Mucosa of rectum (tissue), 2 donors: ENCODE results near the gene H6PD.

Experiments
- H3K27ac ChIP-seq, 2 donors: one replicate each; pipeline ENCODE4 v1.7.0; 2013; ENCODE audit warnings: inconsistent platforms in 2 of 2, low read depth in 2 of 2, low read length in 2 of 2
- H3K27me3 ChIP-seq, 2 donors: one replicate each; pipeline ENCODE4 v1.7.0; 2013; ENCODE audit warnings: low read length in 2 of 2; ENCODE audit not compliant: control insufficient read depth in 2 of 2, insufficient read depth in 2 of 2
- H3K36me3 ChIP-seq, 2 donors: one replicate each; pipeline ENCODE4 v1.7.0; 2013; ENCODE audit warnings: low read length in 2 of 2; ENCODE audit not compliant: control insufficient read depth in 2 of 2, insufficient read depth in 2 of 2
- H3K4me1 ChIP-seq, 2 donors: one replicate each; pipeline ENCODE4 v1.7.0; 2013; ENCODE audit warnings: low read length in 2 of 2, mild to moderate bottlenecking in 1 of 2; ENCODE audit not compliant: control insufficient read depth in 2 of 2, insufficient read depth in 2 of 2
- H3K4me3 ChIP-seq, 2 donors: one replicate each; pipeline ENCODE4 v1.7.0; 2013; ENCODE audit warnings: low read length in 2 of 2
- H3K9ac ChIP-seq, 2 donors: one replicate each; pipeline ENCODE4 v1.7.0; 2013; ENCODE audit warnings: low read length in 2 of 2, low read depth in 1 of 2, mild to moderate bottlenecking in 1 of 2
- H3K9me3 ChIP-seq, 2 donors: one replicate each; pipeline ENCODE4 v1.7.0; 2013; ENCODE audit warnings: low read length in 2 of 2; ENCODE audit not compliant: control insufficient read depth in 2 of 2
- donor health status: healthy.
- donor health status: Normal muscosa, but diverticular disease.

The H6PD gene

GRCh38 chr1:9305216-9305615 is 70.6 kb downstream of the H6PD start:
- no peaks in the 10 kb centered on the region for H3K27me3 ChIP-seq
- no peak overlapping the region for H3K27ac ChIP-seq
- H3K4me1 ChIP-seq = peaks cover 14 to 35% of the 10 kb centered on the region in 2 donors

DNA sequence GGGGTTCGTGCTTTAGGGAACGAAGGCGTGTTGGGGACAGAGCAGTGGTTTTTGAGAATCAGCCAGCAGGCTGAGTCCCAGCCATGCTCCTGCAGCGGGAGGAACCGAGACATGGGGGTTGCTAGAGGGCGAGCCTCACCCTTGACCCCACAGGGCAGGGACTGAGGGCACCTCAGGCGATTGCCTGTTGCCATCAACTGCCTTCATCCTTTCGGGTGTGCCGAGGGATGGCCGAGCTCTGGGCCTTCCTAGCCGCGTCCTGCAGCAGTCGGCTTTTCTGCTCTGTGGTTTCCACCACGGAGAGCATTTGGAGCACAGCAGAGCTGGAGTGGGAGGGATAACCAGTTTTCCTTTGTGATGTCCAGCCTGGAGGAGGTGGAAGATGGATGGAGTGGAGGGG is 71.4 kb downstream of the H6PD start:
- Histone ChIP-seq H3K36me3 (peaks cover 0 to 4% of the 10 kb centered on the region in 2 donors), H3K4me3 (no peak overlapping the region), H3K9ac (no peak overlapping the region), H3K27me3 (no peaks in the 10 kb centered on the region), H3K27ac (no peak overlapping the region), H3K9me3 (no peaks in the 10 kb centered on the region), H3K4me1 (peaks cover 6 to 27% of the 10 kb centered on the region in 2 donors)

More at GRCh38 chr1:9305216-9305615, 70.6 kb downstream of the H6PD start:
- Histone ChIP-seq H3K9ac (no peak overlapping the region), H3K9me3 (no peaks in the 10 kb centered on the region), H3K4me3 (no peak overlapping the region), H3K36me3 (peaks cover 0 to 4% of the 10 kb centered on the region in 2 donors)

- no peaks in the 10 kb centered on the region for H3K9me3 ChIP-seq
- H3K27me3 ChIP-seq = no peaks in the 10 kb centered on the region
- no peak overlapping the region for H3K27ac ChIP-seq
- no peaks in the 10 kb centered on the region for H3K36me3 ChIP-seq
- H3K4me1 ChIP-seq = peaks cover 5 to 15% of the 10 kb centered on the region in 2 donors
- no peak overlapping the region for H3K9ac ChIP-seq
- no peak overlapping the region for H3K4me3 ChIP-seq
These were observed 72.7 kb downstream of the H6PD start for GRCh38 chr1:9307303-9307702.

DNA sequence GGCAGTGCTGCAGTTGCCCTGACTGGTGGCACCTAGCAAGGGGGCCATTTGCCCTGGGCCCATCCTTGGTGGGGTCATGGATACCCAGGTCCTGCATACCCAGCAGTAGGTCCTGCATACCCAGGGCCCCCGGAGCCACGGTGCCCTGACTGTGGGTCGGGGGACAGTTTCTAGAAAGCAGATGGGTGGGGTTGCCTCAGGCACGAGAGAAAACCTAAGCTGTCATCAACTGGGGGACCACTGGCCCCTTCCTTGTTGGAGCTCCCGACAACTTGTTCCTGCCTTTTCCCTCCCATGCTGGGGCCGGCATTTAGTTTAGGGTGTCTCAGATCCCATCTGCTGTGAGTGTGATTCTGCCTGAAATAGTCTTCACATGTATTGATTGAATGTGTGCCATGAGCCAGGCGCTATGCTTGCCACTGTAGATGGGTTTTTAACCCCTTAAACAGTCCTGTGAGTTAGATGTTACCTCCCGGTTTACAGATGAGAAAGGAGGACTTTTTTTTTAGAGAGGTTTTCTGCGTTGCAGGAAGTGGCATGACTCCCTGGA is 73.7 kb downstream of the H6PD start:
- Histone ChIP-seq H3K36me3 (no peaks in the 10 kb centered on the region), H3K4me3 (no peak overlapping the region), H3K9ac (no peak overlapping the region), H3K27ac (no peak overlapping the region), H3K9me3 (no peaks in the 10 kb centered on the region), H3K27me3 (no peaks in the 10 kb centered on the region), H3K4me1 (peaks cover 0 to 5% of the 10 kb centered on the region in 2 donors)

- H3K27ac ChIP-seq = no peak overlapping the region
- H3K9me3 ChIP-seq = no peaks in the 10 kb centered on the region
- no peaks in the 10 kb centered on the region for H3K27me3 ChIP-seq
- no peak overlapping the region for H3K4me3 ChIP-seq
- H3K9ac ChIP-seq = no peak overlapping the region
- no peaks in the 10 kb centered on the region for H3K4me1 ChIP-seq
- H3K36me3 ChIP-seq = no peaks in the 10 kb centered on the region
These were observed 74.5 kb downstream of the H6PD start for GRCh38 chr1:9309080-9309479.

- H3K27ac ChIP-seq = no peak overlapping the region
- no peak overlapping the region for H3K4me3 ChIP-seq
- H3K27me3 ChIP-seq = no peaks in the 10 kb centered on the region
- H3K9ac ChIP-seq = no peak overlapping the region
- H3K36me3 ChIP-seq = no peaks in the 10 kb centered on the region
- no peaks in the 10 kb centered on the region for H3K9me3 ChIP-seq
- no peaks in the 10 kb centered on the region for H3K4me1 ChIP-seq
These were observed 75.4 kb downstream of the H6PD start for GRCh38 chr1:9309991-9310390.

GRCh38 chr1:9311029-9311428 is 76.5 kb downstream of the H6PD start:
- Histone ChIP-seq H3K4me1 (peaks cover 4 to 7% of the 10 kb centered on the region in 2 donors), H3K4me3 (no peak overlapping the region), H3K27ac (no peak overlapping the region), H3K9me3 (no peaks in the 10 kb centered on the region), H3K27me3 (no peaks in the 10 kb centered on the region), H3K9ac (no peak overlapping the region), H3K36me3 (no peaks in the 10 kb centered on the region)

DNA sequence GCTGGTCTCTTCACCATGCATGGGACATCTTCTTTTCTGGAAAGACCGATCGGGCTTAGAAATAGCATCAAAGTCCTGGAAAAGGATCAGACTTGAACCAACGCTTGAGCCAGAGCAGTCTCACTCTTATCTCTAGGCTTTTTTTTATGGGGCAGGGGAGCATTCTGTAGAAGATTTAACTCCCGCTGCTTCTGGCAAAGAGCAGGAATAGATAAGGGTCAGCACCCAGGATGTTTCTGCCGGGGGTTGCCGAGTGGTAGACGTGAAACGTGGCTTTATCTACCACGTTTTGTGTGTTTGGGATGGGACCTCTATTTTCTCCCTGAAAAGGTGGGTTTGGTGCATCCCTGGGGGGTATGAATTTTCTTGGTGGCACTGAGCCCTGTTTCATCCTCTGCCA is 76.9 kb downstream of the H6PD start:
- no peak overlapping the region for H3K4me3 ChIP-seq
- H3K9me3 ChIP-seq = no peaks in the 10 kb centered on the region
- no peaks in the 10 kb centered on the region for H3K36me3 ChIP-seq
- no peak overlapping the region for H3K27ac ChIP-seq
- H3K27me3 ChIP-seq = no peaks in the 10 kb centered on the region
- H3K4me1 ChIP-seq = peaks cover 4 to 11% of the 10 kb centered on the region in 2 donors
- H3K9ac ChIP-seq = no peak overlapping the region

GRCh38 chr1:9312168-9312720 is 77.7 kb downstream of the H6PD start:
- no peaks in the 10 kb centered on the region for H3K9me3 ChIP-seq
- H3K9ac ChIP-seq = no peak overlapping the region
- no peaks in the 10 kb centered on the region for H3K36me3 ChIP-seq
- no peak overlapping the region for H3K27ac ChIP-seq
- H3K27me3 ChIP-seq = no peaks in the 10 kb centered on the region
- H3K4me3 ChIP-seq = no peak overlapping the region
- peaks cover 4 to 11% of the 10 kb centered on the region in 2 donors for H3K4me1 ChIP-seq

DNA sequence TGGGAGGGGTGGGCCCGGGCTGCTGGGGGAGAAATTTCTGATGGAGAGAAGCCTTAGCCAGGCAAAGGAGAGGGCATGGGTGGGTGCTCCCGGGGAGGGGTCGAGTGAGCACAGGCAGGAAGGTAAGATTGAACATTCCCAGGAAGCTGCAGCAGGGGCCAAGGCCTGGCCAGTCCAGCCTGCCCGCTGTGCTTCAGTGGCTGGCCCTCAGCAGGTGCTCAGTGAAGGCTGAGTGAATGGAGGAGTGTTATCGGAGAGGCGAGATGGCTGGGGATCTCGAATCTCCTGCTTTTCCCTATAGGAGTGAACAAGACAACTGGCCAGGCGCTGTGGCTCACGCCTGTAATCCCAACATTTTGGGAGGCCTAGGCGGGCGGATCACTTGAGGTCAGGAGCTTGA is 79.0 kb downstream of the H6PD start:
- H3K27ac ChIP-seq = no peak overlapping the region
- H3K9ac ChIP-seq = no peak overlapping the region
- peaks cover 0 to 3% of the 10 kb centered on the region in 2 donors for H3K36me3 ChIP-seq
- no peaks in the 10 kb centered on the region for H3K27me3 ChIP-seq
- H3K9me3 ChIP-seq = no peaks in the 10 kb centered on the region
- peaks cover 6 to 16% of the 10 kb centered on the region in 2 donors for H3K4me1 ChIP-seq
- H3K4me3 ChIP-seq = no peak overlapping the region
